ENCODE results near the gene CRYL1. TPM values are rescaled to one million over a fixed set of nuclear protein-coding genes. Genes with fewer than 3 reads are reported as not detected.

Gene CRYL1
- polyA plus RNA-seq, 1 donor: 171 TPM

- Histone ChIP-seq H3K4me3 (ENCODE audit: low read length) (no peak overlapping the region), H3K9me3 (ENCODE audit: control insufficient read depth, low read depth, low read length) (no peaks in the 10 kb centered on the region), H3K36me3 (ENCODE audit: control insufficient read depth, insufficient read depth, low read length) (peaks cover 62% of the 10 kb centered on the region), H3K27me3 (ENCODE audit: control insufficient read depth, insufficient read depth, low read length) (no peaks in the 10 kb centered on the region), H3K27ac (ENCODE audit: low read length) (no peak overlapping the region), H3K4me1 (ENCODE audit: control insufficient read depth, insufficient read depth, low read length) (no peaks in the 10 kb centered on the region)
- WGBS (ENCODE audit: insufficient coverage, low lambda C conversion rate): no CpG with 5 or more reads among the region's 11 CpGs
- no peak for DNase-seq
These were observed 96.7 kb downstream of the CRYL1 start for GRCh38 chr13:20428666-20429644.

GRCh38 chr13:20426766-20427448 is 98.8 kb downstream of the CRYL1 start:
- Histone ChIP-seq H3K4me3 (ENCODE audit: low read length) (no peak overlapping the region), H3K36me3 (ENCODE audit: control insufficient read depth, insufficient read depth, low read length) (peaks cover 54% of the 10 kb centered on the region), H3K27ac (ENCODE audit: low read length) (no peak overlapping the region), H3K27me3 (ENCODE audit: control insufficient read depth, insufficient read depth, low read length) (no peaks in the 10 kb centered on the region), H3K9me3 (ENCODE audit: control insufficient read depth, low read depth, low read length) (no peaks in the 10 kb centered on the region), H3K4me1 (ENCODE audit: control insufficient read depth, insufficient read depth, low read length) (no peaks in the 10 kb centered on the region)
- 70% methylated on average over 2 of the region's 11 CpGs for WGBS (ENCODE audit: insufficient coverage, low lambda C conversion rate)
- no peak for DNase-seq

- Histone ChIP-seq H3K4me3 (ENCODE audit: low read length) (no peak overlapping the region), H3K27me3 (ENCODE audit: control insufficient read depth, insufficient read depth, low read length) (no peaks in the 10 kb centered on the region), H3K27ac (ENCODE audit: low read length) (no peak overlapping the region), H3K36me3 (ENCODE audit: control insufficient read depth, insufficient read depth, low read length) (peaks cover 44% of the 10 kb centered on the region), H3K9me3 (ENCODE audit: control insufficient read depth, low read depth, low read length) (no peaks in the 10 kb centered on the region), H3K4me1 (ENCODE audit: control insufficient read depth, insufficient read depth, low read length) (no peaks in the 10 kb centered on the region)
- no CpG with 5 or more reads among the region's 7 CpGs for WGBS (ENCODE audit: insufficient coverage, low lambda C conversion rate)
- no peak for DNase-seq
These were observed 99.8 kb downstream of the CRYL1 start for GRCh38 chr13:20425819-20426219.

- peaks cover 35% of the 10 kb centered on the region for H3K36me3 ChIP-seq (ENCODE audit: control insufficient read depth, insufficient read depth, low read length)
- no CpG with 5 or more reads among the region's 12 CpGs for WGBS (ENCODE audit: insufficient coverage, low lambda C conversion rate)
- no peak for DNase-seq
- no peaks in the 10 kb centered on the region for H3K27me3 ChIP-seq (ENCODE audit: control insufficient read depth, insufficient read depth, low read length)
- no peaks in the 10 kb centered on the region for H3K4me1 ChIP-seq (ENCODE audit: control insufficient read depth, insufficient read depth, low read length)
- no peaks in the 10 kb centered on the region for H3K9me3 ChIP-seq (ENCODE audit: control insufficient read depth, low read depth, low read length)
- no peak overlapping the region for H3K27ac ChIP-seq (ENCODE audit: low read length)
- no peak overlapping the region for H3K4me3 ChIP-seq (ENCODE audit: low read length)
These were observed 100.7 kb downstream of the CRYL1 start for GRCh38 chr13:20424949-20425348.

GRCh38 chr13:20424559-20424852 is 101.2 kb downstream of the CRYL1 start:
- WGBS (ENCODE audit: insufficient coverage, low lambda C conversion rate): no CpG with 5 or more reads among the region's 8 CpGs
- no peak for DNase-seq
- Histone ChIP-seq H3K4me3 (ENCODE audit: low read length) (no peak overlapping the region), H3K27me3 (ENCODE audit: control insufficient read depth, insufficient read depth, low read length) (no peaks in the 10 kb centered on the region), H3K27ac (ENCODE audit: low read length) (no peak overlapping the region), H3K36me3 (ENCODE audit: control insufficient read depth, insufficient read depth, low read length) (peaks cover 35% of the 10 kb centered on the region), H3K9me3 (ENCODE audit: control insufficient read depth, low read depth, low read length) (no peaks in the 10 kb centered on the region), H3K4me1 (ENCODE audit: control insufficient read depth, insufficient read depth, low read length) (no peaks in the 10 kb centered on the region)

GRCh38 chr13:20422362-20422761 is 103.3 kb downstream of the CRYL1 start:
- DNase-seq: no peak
- Histone ChIP-seq H3K36me3 (ENCODE audit: control insufficient read depth, insufficient read depth, low read length) (peaks cover 35% of the 10 kb centered on the region), H3K9me3 (ENCODE audit: control insufficient read depth, low read depth, low read length) (no peaks in the 10 kb centered on the region), H3K27me3 (ENCODE audit: control insufficient read depth, insufficient read depth, low read length) (no peaks in the 10 kb centered on the region), H3K4me1 (ENCODE audit: control insufficient read depth, insufficient read depth, low read length) (no peaks in the 10 kb centered on the region), H3K27ac (ENCODE audit: low read length) (no peak overlapping the region), H3K4me3 (ENCODE audit: low read length) (no peak overlapping the region)
- no CpG with 5 or more reads among the region's 4 CpGs for WGBS (ENCODE audit: insufficient coverage, low lambda C conversion rate)

- Histone ChIP-seq H3K27me3 (ENCODE audit: control insufficient read depth, insufficient read depth, low read length) (no peaks in the 10 kb centered on the region), H3K36me3 (ENCODE audit: control insufficient read depth, insufficient read depth, low read length) (peaks cover 27% of the 10 kb centered on the region), H3K4me1 (ENCODE audit: control insufficient read depth, insufficient read depth, low read length) (no peaks in the 10 kb centered on the region), H3K4me3 (ENCODE audit: low read length) (no peak overlapping the region), H3K27ac (ENCODE audit: low read length) (no peak overlapping the region), H3K9me3 (ENCODE audit: control insufficient read depth, low read depth, low read length) (peaks cover under 1% of the 10 kb centered on the region)
- no peak for DNase-seq
- WGBS (ENCODE audit: insufficient coverage, low lambda C conversion rate): no CpG with 5 or more reads among the region's 6 CpGs
These were observed 104.7 kb downstream of the CRYL1 start for GRCh38 chr13:20420938-20421337.

GRCh38 chr13:20418953-20419352 is 106.7 kb downstream of the CRYL1 start:
- Histone ChIP-seq H3K4me3 (ENCODE audit: low read length) (no peak overlapping the region), H3K27me3 (ENCODE audit: control insufficient read depth, insufficient read depth, low read length) (peaks cover 7% of the 10 kb centered on the region), H3K36me3 (ENCODE audit: control insufficient read depth, insufficient read depth, low read length) (peaks cover 9% of the 10 kb centered on the region), H3K9me3 (ENCODE audit: control insufficient read depth, low read depth, low read length) (peaks cover 8% of the 10 kb centered on the region), H3K4me1 (ENCODE audit: control insufficient read depth, insufficient read depth, low read length) (peaks cover 6% of the 10 kb centered on the region), H3K27ac (ENCODE audit: low read length) (no peak overlapping the region)
- DNase-seq: no peak
- WGBS (ENCODE audit: insufficient coverage, low lambda C conversion rate): no CpG with 5 or more reads among the region's 7 CpGs

GRCh38 chr13:20416223-20416745 is 109.4 kb downstream of the CRYL1 start:
- no peak overlapping the region for H3K27ac ChIP-seq (ENCODE audit: low read length)
- peaks cover 8% of the 10 kb centered on the region for H3K9me3 ChIP-seq (ENCODE audit: control insufficient read depth, low read depth, low read length)
- H3K4me1 ChIP-seq (ENCODE audit: control insufficient read depth, insufficient read depth, low read length): peaks cover 6% of the 10 kb centered on the region
- peaks cover 7% of the 10 kb centered on the region for H3K27me3 ChIP-seq (ENCODE audit: control insufficient read depth, insufficient read depth, low read length)
- DNase-seq: no peak
- 75% methylated on average over 3 of the region's 14 CpGs for WGBS (ENCODE audit: insufficient coverage, low lambda C conversion rate)
- H3K4me3 ChIP-seq (ENCODE audit: low read length): no peak overlapping the region
- H3K36me3 ChIP-seq (ENCODE audit: control insufficient read depth, insufficient read depth, low read length): peaks cover 17% of the 10 kb centered on the region

- peaks cover 8% of the 10 kb centered on the region for H3K9me3 ChIP-seq (ENCODE audit: control insufficient read depth, low read depth, low read length)
- no peak for DNase-seq
- H3K27ac ChIP-seq (ENCODE audit: low read length): no peak overlapping the region
- H3K27me3 ChIP-seq (ENCODE audit: control insufficient read depth, insufficient read depth, low read length): peaks cover 7% of the 10 kb centered on the region
- peaks cover 6% of the 10 kb centered on the region for H3K4me1 ChIP-seq (ENCODE audit: control insufficient read depth, insufficient read depth, low read length)
- WGBS (ENCODE audit: insufficient coverage, low lambda C conversion rate): no CpG with 5 or more reads among the region's 27 CpGs
- H3K4me3 ChIP-seq (ENCODE audit: low read length): no peak overlapping the region
- H3K36me3 ChIP-seq (ENCODE audit: control insufficient read depth, insufficient read depth, low read length): peaks cover 17% of the 10 kb centered on the region
These were observed 110.0 kb downstream of the CRYL1 start for GRCh38 chr13:20415694-20416107.

Data from large intestine (tissue), 3 donors.